Suprapubic skin (tissue), 3 donors: ENCODE measurements around the gene MARCHF2.

Experiments used
- CTCF ChIP-seq, 2 donors: fragments of 200-600 bp in 1 of 2; fragments of 450-650 bp in 1 of 2; sonication (generic) in 1 of 2; IDR thresholded peaks; one replicate each; pipeline ENCODE4 v1.5.1; 2016 to 2019; ENCODE audit warnings: antibody characterized with exemption in 2 of 2, mild to moderate bottlenecking in 1 of 2, moderate library complexity in 1 of 2
- EP300 ChIP-seq: sonication (generic); formaldehyde crosslinking; IDR thresholded peaks from one replicate; pipeline ENCODE4 v1.6.1; 2017; ENCODE audit warnings: antibody characterized with exemption
- POLR2A ChIP-seq, 2 donors: fragments of 450-650 bp; IDR thresholded peaks; one replicate each; pipeline ENCODE4 v1.6.1; 2017; ENCODE audit warnings: antibody characterized with exemption in 2 of 2, mild to moderate bottlenecking in 2 of 2, moderate library complexity in 2 of 2

DNA sequence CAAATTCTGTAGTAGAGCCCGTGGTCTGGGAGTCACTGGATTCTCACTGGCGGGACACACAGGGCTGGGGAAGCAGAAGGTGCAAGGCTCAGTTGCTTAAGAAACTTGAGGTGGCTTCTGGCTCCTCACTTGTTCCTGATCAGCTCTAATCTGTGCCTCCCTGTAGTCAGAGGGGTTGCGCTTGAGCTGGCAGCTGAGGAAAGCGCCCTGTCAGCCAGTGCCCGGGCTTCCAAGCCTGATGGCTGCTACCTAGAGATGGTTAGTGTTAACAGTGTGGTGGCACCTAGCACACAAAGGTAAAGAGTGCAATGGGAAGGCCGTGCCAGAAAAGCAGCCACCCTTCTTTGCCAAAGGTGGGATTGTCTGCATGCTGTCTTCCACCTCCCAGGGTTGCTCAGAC is 40.5 kb downstream of the MARCHF2 start:
- no peak for TF ChIP-seq POLR2A (IDR thresholded peaks at IDR 0.05)
- no peak for TF ChIP-seq CTCF (IDR thresholded peaks at IDR 0.05)
- TF ChIP-seq EP300, result no peak
